OCI-LY7 (cell line): ENCODE results near the gene LRPAP1. TPM values are rescaled to one million over a fixed set of nuclear protein-coding genes. Genes with fewer than 3 reads are reported as not detected.
"Not testable (repeated sequence)": the region's sequence is repeated elsewhere in the genome, so short reads cannot be mapped to it uniquely, and the experiment has no call there.

Experiments used
- BruUV-seq: library from RNA; stranded (reverse); fragments of 400-500 nt; replicated peaks from 2 replicates; lab custom pipeline; 2021; lab: Mats Ljungman, UMichigan
- CTCF ChIA-PET: fragments of 300-600 bp; sonication (Branson Sonifier 250); formaldehyde crosslinking; loops from one replicate; lab custom pipeline; 2022; ENCODE audit warnings: antibody characterized with exemption; ENCODE audit not compliant: unreplicated experiment; lab: Charles Lee
- POLR2A ChIA-PET: fragments of 300-600 bp; sonication (Branson Sonifier 250); formaldehyde crosslinking; loops from one replicate; lab custom pipeline; 2022; ENCODE audit warnings: antibody characterized with exemption; lab: Charles Lee
- DNase-seq: peaks from one replicate; pipeline ENCODE4 v3.0.0-alpha.2; 2015; ENCODE audit warnings: low spot score
- H2AFZ ChIP-seq: fragments of 200-600 bp; sonication (generic), shearing (Covaris generic); 2 replicates; pipeline ENCODE4 v1.6.1; 2014; ENCODE audit warnings: mild to moderate bottlenecking, antibody characterized with exemption, low read length, moderate library complexity
- H3K27ac ChIP-seq: fragments of 200-600 bp; sonication (generic); 2 replicates; pipeline ENCODE4 v1.5.1; 2014; ENCODE audit warnings: mixed run types, low read depth, mild to moderate bottlenecking, moderate library complexity, low read length, inconsistent platforms; ENCODE audit not compliant: poor library complexity, severe bottlenecking
- H3K36me3 ChIP-seq: fragments of 200-600 bp; sonication (generic); 2 replicates; pipeline ENCODE4 v1.6.1; 2014; ENCODE audit warnings: mild to moderate bottlenecking, antibody characterized with exemption, low read length, moderate library complexity, mixed read lengths; ENCODE audit not compliant: insufficient read depth
- H3K4me1 ChIP-seq: fragments of 200-600 bp; sonication (generic); 2 replicates; pipeline ENCODE4 v1.5.1; 2014; ENCODE audit warnings: mild to moderate bottlenecking, low read length; ENCODE audit not compliant: insufficient read depth, poor library complexity, severe bottlenecking
- H3K4me2 ChIP-seq: fragments of 200-600 bp; sonication (generic); 2 replicates; pipeline ENCODE4 v1.6.1; 2014; ENCODE audit warnings: mild to moderate bottlenecking, low read length
- H3K4me3 ChIP-seq: fragments of 200-600 bp; sonication (generic); 2 replicates; pipeline ENCODE4 v1.5.1; 2014; ENCODE audit warnings: mild to moderate bottlenecking, low read depth, low read length; ENCODE audit not compliant: poor library complexity, severe bottlenecking
- H3K79me2 ChIP-seq: fragments of 200-600 bp; sonication (generic); 2 replicates; pipeline ENCODE4 v1.6.1; 2016; ENCODE audit warnings: low read depth, mild to moderate bottlenecking, low read length, moderate library complexity, mixed read lengths; ENCODE audit not compliant: insufficient read depth
- H3K9me2 ChIP-seq: fragments of 200-600 bp; sonication (generic); 2 replicates; pipeline ENCODE4 v1.6.1; 2016; ENCODE audit warnings: mild to moderate bottlenecking, low read length, mixed read lengths; ENCODE audit not compliant: insufficient read depth
- H3K9me3 ChIP-seq: fragments of 200-600 bp; sonication (generic); 2 replicates; pipeline ENCODE4 v1.6.1; 2014; ENCODE audit warnings: mild to moderate bottlenecking, mixed run types, low read length, mixed read lengths
- H4K20me1 ChIP-seq: fragments of 200-600 bp; sonication (generic); 2 replicates; pipeline ENCODE4 v1.6.1; 2014; ENCODE audit warnings: mild to moderate bottlenecking, antibody characterized with exemption, low read length, moderate library complexity, mixed read lengths; ENCODE audit not compliant: insufficient read depth
- CTCF ChIP-seq: fragments of 200-600 bp; sonication (generic); conservative IDR thresholded peaks from 2 replicates; pipeline ENCODE4 v1.5.1; 2014; ENCODE audit warnings: mild to moderate bottlenecking, antibody characterized with exemption, low read length, moderate library complexity, mixed read lengths
- EZH2phosphoT487 ChIP-seq: fragments of 200-600 bp; sonication (generic); IDR thresholded peaks from 2 replicates; pipeline ENCODE4 v1.6.1; 2018; ENCODE audit warnings: low read depth, borderline replicate concordance, mild to moderate bottlenecking, mixed run types, antibody characterized with exemption, low read length, moderate library complexity, mixed read lengths
- intact Hi-C: fragments of 100-400 bp; cut with micrococcal nuclease; formaldehyde crosslinking; loops from one replicate; pipeline ENCODE4 v1.10.0; 2022; ENCODE audit not compliant: unreplicated experiment
- total RNA-seq, 2 experiments: library from RNA; depleted of rRNA in 1 of 2; stranded (reverse); fragments of >200 nt in 1 of 2; shearing (Covaris generic) in 1 of 2; gene quantifications; 2 replicates each; pipeline ENCODE4 v1.2.3, GENCODE V29; 2014 to 2022

The LRPAP1 gene
- total RNA-seq, 2 experiments from 2014 or later: 46.2 to 54.7 TPM

- Histone ChIP-seq H3K4me3 (no peak overlapping the region), H2AFZ (no peak overlapping the region), H3K4me1 (no peaks in the 10 kb centered on the region), H3K9me3 (no peaks in the 10 kb centered on the region), H3K36me3 (no peaks in the 10 kb centered on the region), H3K79me2 (no peaks in the 10 kb centered on the region), H3K9me2 (no peaks in the 10 kb centered on the region), H4K20me1 (no peaks in the 10 kb centered on the region), H3K27ac (no peak overlapping the region), H3K4me2 (no peak overlapping the region)
- POLR2A ChIA-PET: no interaction called here
- BruUV-seq: no TSS peak
- intact Hi-C loops: no loop called here
- DNase-seq: no peak
- CTCF ChIA-PET: no interaction called here
- TF ChIP-seq CTCF (no peak), EZH2phosphoT487 (no peak)
Observed at GRCh38 chr4:3573131-3573530, 40.9 kb upstream of the LRPAP1 start.

- BruUV-seq: no TSS peak
- no peaks in the 10 kb centered on the region for H3K9me2 ChIP-seq
- DNase-seq: no peak
- no peaks in the 10 kb centered on the region for H4K20me1 ChIP-seq
- H3K4me3 ChIP-seq: no peak overlapping the region
- intact Hi-C loops: no loop called here
- H3K9me3 ChIP-seq: no peaks in the 10 kb centered on the region
- no peaks in the 10 kb centered on the region for H3K79me2 ChIP-seq
- ChIA-PET CTCF (no interaction called here), POLR2A (no interaction called here)
- H3K4me2 ChIP-seq: no peak overlapping the region
- TF ChIP-seq CTCF: no peak
- no peak for TF ChIP-seq EZH2phosphoT487
- no peaks in the 10 kb centered on the region for H3K36me3 ChIP-seq
- H3K27ac ChIP-seq: no peak overlapping the region
- no peaks in the 10 kb centered on the region for H3K4me1 ChIP-seq
- no peak overlapping the region for H2AFZ ChIP-seq
Observed at GRCh38 chr4:3572363-3572762, 40.1 kb upstream of the LRPAP1 start.

GRCh38 chr4:3571921-3572320 is 39.7 kb upstream of the LRPAP1 start:
- intact Hi-C loops: no loop called here
- no TSS peak for BruUV-seq
- CTCF ChIA-PET: no interaction called here

GRCh38 chr4:3570923-3571322 is 38.7 kb upstream of the LRPAP1 start:
- intact Hi-C loops, CTCF ChIA-PET, H3K27ac ChIP-seq, H3K4me1 ChIP-seq, H3K79me2 ChIP-seq, H3K9me3 ChIP-seq, H4K20me1 ChIP-seq, H2AFZ ChIP-seq, H3K4me2 ChIP-seq, H3K9me2 ChIP-seq, H3K4me3 ChIP-seq, H3K36me3 ChIP-seq, POLR2A ChIA-PET, DNase-seq, BruUV-seq: not testable (repeated sequence)

More at GRCh38 chr4:3571921-3572320, 39.7 kb upstream of the LRPAP1 start:
- Histone ChIP-seq H3K9me2 (no peaks in the 10 kb centered on the region), H4K20me1 (no peaks in the 10 kb centered on the region), H3K9me3 (no peaks in the 10 kb centered on the region), H3K4me2 (no peak overlapping the region), H2AFZ (no peak overlapping the region), H3K4me1 (no peaks in the 10 kb centered on the region), H3K4me3 (no peak overlapping the region), H3K36me3 (no peaks in the 10 kb centered on the region), H3K79me2 (no peaks in the 10 kb centered on the region), H3K27ac (no peak overlapping the region)
- DNase-seq: no peak
- POLR2A ChIA-PET: no interaction called here
- no peak for TF ChIP-seq EZH2phosphoT487
- TF ChIP-seq CTCF: no peak
